Type B pancreatic cell (in vitro differentiated cells): ENCODE data around the gene SIRT7. TPM values are rescaled to one million over a fixed set of nuclear protein-coding genes. Genes with fewer than 3 reads are reported as not detected.

ENCODE experiments used
- DNase-seq: peaks from one replicate; pipeline ENCODE4 v3.0.0; 2021; ENCODE audit warnings: mixed read lengths; ENCODE audit not compliant: unreplicated experiment; ENCODE audit errors: extremely low spot score
- H3K27ac Mint-ChIP-seq: 2 replicates; pipeline ENCODE4 v1.8.0; 2021; ENCODE audit warnings: mild to moderate bottlenecking, mixed read lengths
- H3K27me3 Mint-ChIP-seq: 2 replicates; pipeline ENCODE4 v1.8.0; 2021; ENCODE audit warnings: mixed read lengths
- H3K36me3 Mint-ChIP-seq: 2 replicates; pipeline ENCODE4 v1.8.0; 2021; ENCODE audit warnings: mixed read lengths
- H3K4me1 Mint-ChIP-seq: one replicate; pipeline ENCODE4 v1.8.0; 2021; ENCODE audit warnings: mixed read lengths; ENCODE audit not compliant: unreplicated experiment
- H3K4me3 Mint-ChIP-seq: 2 replicates; pipeline ENCODE4 v1.8.0; 2021; ENCODE audit warnings: mild to moderate bottlenecking, mixed read lengths
- H3K9me3 Mint-ChIP-seq: 2 replicates; pipeline ENCODE4 v1.8.0; 2021; ENCODE audit warnings: mixed read lengths
- CTCF ChIP-seq: fragments of 200-600 bp; sonication (generic); conservative IDR thresholded peaks from 2 replicates; pipeline ENCODE4 v1.5.0; 2021; ENCODE audit warnings: antibody characterized with exemption, mild to moderate bottlenecking
- total RNA-seq: library from RNA; stranded (reverse); gene quantifications from 2 replicates; pipeline ENCODE4 v1.2.1, GENCODE V29; 2021; ENCODE audit warnings: low replicate concordance

SIRT7 gene
- total RNA-seq, 1 donor from 2014 or later = 29.9 TPM

GRCh38 chr17:81942167-81942553 lies 24.2 kb upstream of the SIRT7 start:
- H3K4me3 Mint-ChIP-seq = no peak overlapping the region
- H3K27me3 Mint-ChIP-seq = peaks cover 4% of the 10 kb centered on the region
- H3K9me3 Mint-ChIP-seq = no peaks in the 10 kb centered on the region

GRCh38 chr17:81941484-81942166 lies 23.6 kb upstream of the SIRT7 start:
- Mint-ChIP-seq H3K27me3 (peaks cover 4% of the 10 kb centered on the region), H3K4me1 (no peaks in the 10 kb centered on the region), H3K27ac (no peak overlapping the region), H3K36me3 (no peaks in the 10 kb centered on the region), H3K9me3 (no peaks in the 10 kb centered on the region), H3K4me3 (no peak overlapping the region)
- DNase-seq = no peak
- TF ChIP-seq CTCF = no peak

More at GRCh38 chr17:81942167-81942553, 24.2 kb upstream of the SIRT7 start:
- no peak overlapping the region for H3K27ac Mint-ChIP-seq
- H3K36me3 Mint-ChIP-seq = no peaks in the 10 kb centered on the region
- no peak for TF ChIP-seq CTCF
- H3K4me1 Mint-ChIP-seq = no peaks in the 10 kb centered on the region
- no peak for DNase-seq

GRCh38 chr17:81940538-81941483 lies 22.8 kb upstream of the SIRT7 start:
- Mint-ChIP-seq H3K4me3 (no peak overlapping the region), H3K9me3 (no peaks in the 10 kb centered on the region), H3K27me3 (peaks cover 4% of the 10 kb centered on the region), H3K36me3 (no peaks in the 10 kb centered on the region), H3K27ac (no peak overlapping the region), H3K4me1 (no peaks in the 10 kb centered on the region)
- TF ChIP-seq CTCF = no peak
- no peak for DNase-seq

- Mint-ChIP-seq H3K4me1 (no peaks in the 10 kb centered on the region), H3K9me3 (no peaks in the 10 kb centered on the region), H3K27me3 (peaks cover 4% of the 10 kb centered on the region), H3K27ac (no peak overlapping the region), H3K36me3 (no peaks in the 10 kb centered on the region), H3K4me3 (no peak overlapping the region)
- no peak for TF ChIP-seq CTCF
- DNase-seq = no peak
Observed at GRCh38 chr17:81939881-81940385, 22.0 kb upstream of the SIRT7 start.

- Mint-ChIP-seq H3K4me1 (no peaks in the 10 kb centered on the region), H3K27ac (no peak overlapping the region), H3K4me3 (no peak overlapping the region), H3K9me3 (no peaks in the 10 kb centered on the region), H3K27me3 (peaks cover 4% of the 10 kb centered on the region), H3K36me3 (no peaks in the 10 kb centered on the region)
- no peak for DNase-seq
- TF ChIP-seq CTCF = no peak
Observed at GRCh38 chr17:81939218-81939617, 21.2 kb upstream of the SIRT7 start.
